Measurements from ENCODE around the gene WDR37. TPM values are rescaled to one million over a fixed set of nuclear protein-coding genes. Genes with fewer than 3 reads are reported as not detected.

WDR37 gene
- total and polyA plus RNA-seq, 4 donors: 6.6 to 23.5 (median 13.6) TPM

- no peak overlapping the region for H3K9ac ChIP-seq (ENCODE audit: insufficient read depth in 1 of 2, low read length in 2 of 2)
- no peaks in the 10 kb centered on the region for H3K9me3 ChIP-seq (ENCODE audit: control insufficient read depth in 4 of 4, insufficient read depth in 3 of 4, low read length in 3 of 4)
- no peak overlapping the region for H3K4me3 ChIP-seq
- peaks cover 18 to 26% (median 24%) of the 10 kb centered on the region in 4 donors for H3K36me3 ChIP-seq (ENCODE audit: control insufficient read depth in 4 of 4, insufficient read depth in 4 of 4, low read length in 4 of 4)
- no peak for TF ChIP-seq CTCF (IDR thresholded peaks at IDR 0.05; ENCODE audit: control extremely low read depth, extremely low read depth)
- H3K27ac ChIP-seq (ENCODE audit: low read depth in 1 of 2, low read length in 1 of 2): no peak overlapping the region
- 96 to 98% methylated on average over 12 of the region's 12 CpGs for WGBS, 2 donors
- ATAC-seq (ENCODE audit: insufficient read depth, low FRiP score) (no peak), DNase-seq (no peak)
- no peaks in the 10 kb centered on the region for H3K27me3 ChIP-seq (ENCODE audit: control insufficient read depth in 3 of 3, insufficient read depth in 3 of 3, low read length in 2 of 3)
- H3K4me1 ChIP-seq (ENCODE audit: control insufficient read depth in 5 of 5, insufficient read depth in 5 of 5, low read length in 5 of 5): no peaks in the 10 kb centered on the region
Measured at GRCh38 chr10:1130995-1131790, 75.0 kb downstream of the WDR37 start.

GRCh38 chr10:1132584-1132983 is 76.4 kb downstream of the WDR37 start:
- WGBS, 2 donors: 83 to 92% methylated on average over 10 of the region's 10 CpGs
- no peak for ATAC-seq (ENCODE audit: insufficient read depth, low FRiP score)
- H3K36me3 ChIP-seq (ENCODE audit: control insufficient read depth in 4 of 4, insufficient read depth in 4 of 4, low read length in 4 of 4): peaks cover 14 to 25% (median 23%) of the 10 kb centered on the region in 4 donors

GRCh38 chr10:1133495-1134045 is 77.4 kb downstream of the WDR37 start:
- no peaks in the 10 kb centered on the region for H3K4me1 ChIP-seq (ENCODE audit: control insufficient read depth in 5 of 5, insufficient read depth in 5 of 5, low read length in 5 of 5)
- no peak overlapping the region for H3K4me3 ChIP-seq
- DNase-seq (no peak), ATAC-seq (ENCODE audit: insufficient read depth, low FRiP score) (no peak)
- H3K36me3 ChIP-seq (ENCODE audit: control insufficient read depth in 4 of 4, insufficient read depth in 4 of 4, low read length in 4 of 4): peaks cover 14 to 25% (median 22%) of the 10 kb centered on the region in 4 donors
- peaks cover 0 to 3% (median under 1%) of the 10 kb centered on the region in 4 donors for H3K9me3 ChIP-seq (ENCODE audit: control insufficient read depth in 4 of 4, insufficient read depth in 3 of 4, low read length in 3 of 4)
- no peak for TF ChIP-seq CTCF (IDR thresholded peaks at IDR 0.05; ENCODE audit: control extremely low read depth, extremely low read depth)
- H3K27me3 ChIP-seq (ENCODE audit: control insufficient read depth in 3 of 3, insufficient read depth in 3 of 3, low read length in 2 of 3): no peaks in the 10 kb centered on the region
- H3K9ac ChIP-seq (ENCODE audit: insufficient read depth in 1 of 2, low read length in 2 of 2): no peak overlapping the region
- no peak overlapping the region for H3K27ac ChIP-seq (ENCODE audit: low read depth in 1 of 2, low read length in 1 of 2)
- WGBS, 2 donors: 95 to 96% methylated on average over 3 of the region's 3 CpGs

More at GRCh38 chr10:1132584-1132983, 76.4 kb downstream of the WDR37 start:
- H3K4me1 ChIP-seq (ENCODE audit: control insufficient read depth in 5 of 5, insufficient read depth in 5 of 5, low read length in 5 of 5): no peaks in the 10 kb centered on the region
- no peak overlapping the region for H3K9ac ChIP-seq (ENCODE audit: insufficient read depth in 1 of 2, low read length in 2 of 2)
- H3K27me3 ChIP-seq (ENCODE audit: control insufficient read depth in 3 of 3, insufficient read depth in 3 of 3, low read length in 2 of 3): no peaks in the 10 kb centered on the region
- H3K27ac ChIP-seq (ENCODE audit: low read depth in 1 of 2, low read length in 1 of 2): no peak overlapping the region
- no peak overlapping the region for H3K4me3 ChIP-seq
- no peak for TF ChIP-seq CTCF (IDR thresholded peaks at IDR 0.05; ENCODE audit: control extremely low read depth, extremely low read depth)
- no peaks in the 10 kb centered on the region for H3K9me3 ChIP-seq (ENCODE audit: control insufficient read depth in 4 of 4, insufficient read depth in 3 of 4, low read length in 3 of 4)
- no peak for DNase-seq

All from lung (tissue), 12 donors.